Hindlimb muscle (tissue), 1 donor: ENCODE results near the gene TTBK1. TPM values are rescaled to one million over a fixed set of nuclear protein-coding genes. Genes with fewer than 3 reads are reported as not detected.

ENCODE experiments used
- DNase-seq: peaks from one replicate; pipeline ENCODE4 v3.0.0-alpha.2; 2013
- polyA plus RNA-seq: library from polyadenylated mRNA; unstranded; fragments of 120-200 nt; gene quantifications from one replicate; pipeline ENCODE4 v1.2.1, GENCODE V29; 2013; ENCODE audit not compliant: insufficient read length

TTBK1 gene
- 0.10 TPM for polyA plus RNA-seq

DNA sequence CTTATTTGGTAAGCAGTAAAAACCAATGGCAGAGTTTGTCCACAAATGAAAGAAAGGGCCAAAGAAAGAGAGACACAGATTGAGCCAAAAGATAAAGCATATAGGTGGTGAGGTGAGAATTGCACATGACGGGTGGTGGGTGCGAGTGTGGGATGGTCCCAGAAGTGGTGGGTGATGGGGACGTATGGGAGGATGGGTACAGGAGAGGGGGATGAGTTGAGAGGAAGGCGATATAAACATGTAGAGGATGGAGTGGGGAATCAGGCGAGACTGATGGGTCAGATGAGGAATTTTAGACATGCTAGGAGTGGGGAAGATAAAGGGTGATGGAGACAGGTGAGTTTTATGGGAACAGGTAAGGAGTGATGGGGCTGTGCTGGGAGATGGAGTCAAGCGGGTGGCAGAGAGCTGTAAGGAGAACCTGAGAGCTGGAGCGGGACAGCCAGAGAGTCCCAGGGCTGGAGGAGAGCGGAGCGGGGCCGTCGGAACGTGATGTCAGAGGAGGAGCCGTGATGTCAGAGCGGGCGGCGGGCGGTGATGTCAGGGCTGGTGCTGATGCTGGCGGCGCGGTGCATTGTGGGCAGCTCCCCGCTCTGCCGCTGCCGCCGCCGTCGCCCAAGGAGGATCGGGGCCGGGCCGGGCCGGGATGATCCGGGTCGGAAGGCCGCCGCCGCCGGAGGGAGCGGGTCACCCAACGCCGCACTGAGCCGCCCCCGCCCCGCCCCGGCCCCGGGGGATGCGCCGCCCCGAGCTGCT, at the start of gene TTBK1:
Gene TTBK1 (plus strand): TSS at position 574 of the 756 bp plus-strand sequence. CDS start 3,180 bp downstream, outside the sequence.
- no peak for DNase-seq

DNA sequence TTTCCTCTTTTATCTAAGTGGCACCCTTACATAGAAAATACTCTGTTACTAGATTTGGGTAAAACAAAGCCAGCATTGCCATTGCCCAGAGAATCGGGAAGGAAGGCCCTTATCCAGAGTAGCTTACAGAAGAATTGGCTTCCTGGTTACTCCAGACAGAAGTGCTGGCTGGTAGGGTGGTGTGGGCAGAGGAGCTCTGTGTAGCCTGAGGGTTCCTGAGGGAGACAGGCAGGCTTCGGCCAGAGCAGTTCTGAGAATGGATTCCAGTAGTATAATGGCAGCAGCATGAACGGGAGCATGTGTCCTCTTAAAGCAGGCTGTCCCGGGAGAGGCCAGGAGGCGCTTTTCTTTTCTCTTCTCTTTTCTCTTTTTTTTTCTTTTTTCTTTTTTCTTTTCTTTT, 49.4 kb upstream of the TTBK1 start:
- DNase-seq = no peak

DNA sequence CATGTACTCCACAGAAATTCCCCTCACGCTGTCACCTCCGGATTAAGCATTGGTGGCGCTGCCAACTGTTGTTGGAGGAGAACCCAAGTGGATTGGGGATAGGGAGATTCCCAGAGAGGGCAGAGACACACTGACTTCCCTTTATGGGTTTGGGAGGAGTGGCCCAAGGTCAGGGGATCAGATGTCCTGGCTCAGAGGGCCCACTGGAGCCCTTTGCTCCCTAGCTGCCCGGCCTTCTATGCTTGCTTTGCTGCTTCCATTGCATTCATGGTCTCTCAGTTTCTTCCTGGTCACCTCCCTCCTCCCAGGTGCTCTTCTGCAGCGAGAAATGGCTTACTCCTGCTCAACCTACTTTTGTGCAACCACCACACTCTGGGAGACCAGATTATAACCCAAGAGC, 46.9 kb upstream of the TTBK1 start:
- DNase-seq = no peak

DNA sequence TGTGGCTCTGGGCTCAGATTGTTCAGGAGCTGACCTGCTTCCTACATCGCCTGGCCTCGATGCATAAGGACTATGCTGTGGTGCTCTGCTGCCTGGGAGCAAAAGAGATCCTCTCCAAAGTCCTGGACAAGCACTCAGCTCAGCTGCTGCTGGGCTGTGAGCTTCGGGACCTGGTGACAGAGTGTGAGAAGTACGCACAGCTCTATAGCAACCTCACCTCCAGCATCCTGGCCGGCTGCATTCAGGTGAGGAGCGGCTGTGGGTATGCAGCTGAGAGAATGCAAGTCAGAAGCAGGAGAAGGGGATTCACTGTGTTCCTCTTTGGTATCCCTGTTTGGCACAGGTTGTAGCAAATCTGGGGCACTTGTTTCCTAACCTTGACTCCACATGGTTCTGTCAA, 43.4 kb upstream of the TTBK1 start:
- no peak for DNase-seq

DNA sequence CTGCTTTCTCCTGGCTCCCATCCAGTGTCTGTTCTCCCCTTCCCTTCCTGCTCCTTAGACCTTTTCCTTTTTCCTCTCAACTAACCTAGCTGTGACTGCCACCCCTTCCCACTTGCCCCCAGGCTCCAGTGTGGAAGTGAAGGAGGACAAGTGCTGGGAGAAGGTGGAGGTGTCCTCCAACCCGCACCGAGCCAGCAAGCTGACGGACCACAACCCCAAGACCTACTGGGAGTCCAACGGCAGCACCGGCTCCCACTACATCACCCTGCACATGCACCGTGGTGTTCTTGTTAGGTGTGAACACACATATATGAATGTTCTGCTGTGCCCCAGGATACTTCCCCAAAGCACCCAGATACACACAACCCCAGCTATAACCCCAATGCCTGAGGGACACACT, 42.7 kb upstream of the TTBK1 start:
- DNase-seq = no peak

DNA sequence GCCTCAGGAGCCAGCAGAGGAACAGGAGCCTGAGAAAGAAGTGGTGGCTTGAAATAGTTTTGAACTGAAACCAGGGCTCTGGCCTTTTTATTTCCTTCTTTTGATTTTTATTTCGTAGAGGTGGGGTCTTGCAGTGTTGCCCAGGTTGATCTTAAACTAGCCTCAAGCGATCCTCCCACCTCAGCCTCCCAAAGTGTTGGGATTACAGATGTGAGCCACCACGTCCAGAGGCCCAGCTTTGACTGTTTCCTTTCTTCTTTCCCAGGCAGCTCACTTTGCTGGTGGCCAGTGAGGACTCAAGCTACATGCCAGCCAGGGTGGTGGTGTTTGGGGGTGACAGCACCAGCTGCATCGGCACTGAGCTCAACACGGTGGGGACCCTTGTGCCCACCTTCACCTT, 40.8 kb upstream of the TTBK1 start:
- no peak for DNase-seq

DNA sequence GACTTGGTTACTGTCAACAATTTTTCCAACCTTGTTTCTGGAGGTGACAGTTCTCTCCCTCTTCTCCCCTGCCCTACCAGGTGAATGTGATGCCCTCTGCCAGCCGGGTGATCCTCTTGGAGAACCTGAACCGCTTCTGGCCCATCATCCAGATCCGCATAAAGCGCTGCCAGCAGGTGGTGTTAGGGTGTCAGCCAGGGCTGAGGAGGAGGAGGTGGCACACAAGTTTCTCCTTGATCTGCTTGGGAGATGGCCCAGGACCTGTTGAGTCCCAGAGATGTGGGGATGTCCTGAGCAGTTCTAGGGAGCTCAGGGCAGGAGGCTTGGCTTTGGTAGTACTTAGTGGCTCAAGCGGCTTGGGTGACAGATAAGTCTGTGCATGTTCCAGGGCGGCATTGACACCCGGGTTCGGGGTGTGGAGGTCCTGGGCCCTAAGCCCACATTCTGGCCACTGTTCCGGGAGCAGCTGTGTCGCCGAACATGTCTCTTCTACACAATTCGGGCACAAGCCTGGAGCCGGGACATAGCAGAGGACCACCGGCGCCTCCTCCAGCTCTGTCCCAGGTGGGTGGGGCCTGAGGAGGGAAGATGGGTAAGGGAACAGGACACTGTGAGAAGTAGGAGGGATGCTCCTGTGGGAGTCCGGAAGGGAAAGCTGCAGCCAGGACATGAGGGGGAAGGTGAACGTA, 40.1 kb upstream of the TTBK1 start:
- DNase-seq = no peak

DNA sequence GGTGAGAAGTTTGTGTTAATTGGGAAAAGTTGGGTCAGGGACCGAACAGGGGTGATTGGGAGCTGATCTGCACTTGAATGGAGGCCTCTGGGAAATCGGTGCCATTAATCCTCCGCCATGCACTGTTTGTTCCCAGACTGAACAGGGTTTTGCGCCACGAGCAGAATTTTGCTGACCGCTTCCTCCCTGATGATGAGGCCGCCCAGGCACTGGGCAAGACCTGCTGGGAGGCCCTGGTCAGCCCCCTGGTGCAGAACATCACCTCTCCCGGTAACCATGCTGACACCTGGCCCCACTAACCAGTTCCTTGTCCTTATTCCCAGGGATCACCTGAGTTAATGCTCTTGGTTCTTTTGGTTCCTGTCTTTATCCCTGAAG, 39.6 kb upstream of the TTBK1 start:
- DNase-seq = no peak

DNA sequence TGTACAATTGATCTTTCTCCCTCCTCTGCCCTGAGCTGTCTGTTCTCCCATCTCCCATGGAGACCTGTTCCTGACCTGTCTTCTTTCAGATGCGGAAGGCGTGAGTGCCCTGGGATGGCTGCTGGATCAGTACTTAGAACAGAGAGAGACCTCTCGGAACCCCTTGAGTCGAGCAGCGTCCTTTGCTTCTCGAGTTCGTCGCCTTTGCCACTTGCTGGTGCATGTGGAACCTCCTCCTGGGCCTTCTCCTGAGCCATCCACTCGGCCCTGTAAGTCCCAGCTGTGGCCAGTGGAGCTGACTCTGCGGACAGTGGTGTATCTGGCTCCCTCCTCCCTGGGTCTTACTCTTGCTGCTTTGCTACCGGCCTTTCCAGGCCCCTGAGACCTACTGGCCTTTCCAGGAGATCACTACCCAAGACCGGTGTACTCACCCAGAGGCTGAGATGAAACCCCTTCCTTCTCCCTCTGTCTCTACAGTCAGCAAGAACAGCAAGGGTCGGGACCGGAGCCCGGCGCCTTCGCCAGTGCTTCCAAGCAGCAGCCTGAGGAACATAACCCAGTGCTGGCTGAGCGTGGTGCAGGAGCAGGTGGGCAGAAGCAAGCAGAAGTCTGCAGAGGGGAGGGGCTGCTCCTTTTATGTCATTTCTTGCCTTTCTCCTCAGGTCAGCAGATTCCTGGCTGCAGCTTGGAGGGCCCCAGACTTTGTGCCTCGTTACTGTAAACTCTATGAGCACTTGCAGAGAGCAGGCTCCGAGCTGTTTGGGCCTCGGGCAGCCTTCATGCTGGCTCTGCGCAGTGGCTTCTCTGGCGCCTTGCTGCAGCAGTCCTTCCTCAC, 38.8 kb upstream of the TTBK1 start:
- no peak for DNase-seq

DNA sequence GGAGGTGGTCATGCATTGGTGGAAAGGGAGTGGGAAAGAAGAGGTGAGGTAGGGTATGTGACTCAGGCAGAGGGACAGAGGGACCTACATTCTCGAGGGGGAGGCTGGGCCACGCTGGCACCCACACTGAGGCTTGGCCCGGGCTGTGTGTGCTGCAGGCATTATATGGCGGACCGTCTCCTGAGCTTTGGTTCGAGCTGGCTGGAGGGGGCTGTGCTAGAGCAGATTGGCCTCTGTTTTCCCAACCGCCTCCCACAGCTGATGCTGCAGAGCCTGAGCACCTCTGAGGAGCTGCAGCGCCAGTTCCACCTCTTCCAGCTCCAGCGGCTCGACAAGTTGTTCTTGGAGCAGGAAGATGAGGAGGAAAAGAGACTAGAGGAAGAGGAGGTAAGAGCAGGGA, 37.4 kb upstream of the TTBK1 start:
- no peak for DNase-seq

DNA sequence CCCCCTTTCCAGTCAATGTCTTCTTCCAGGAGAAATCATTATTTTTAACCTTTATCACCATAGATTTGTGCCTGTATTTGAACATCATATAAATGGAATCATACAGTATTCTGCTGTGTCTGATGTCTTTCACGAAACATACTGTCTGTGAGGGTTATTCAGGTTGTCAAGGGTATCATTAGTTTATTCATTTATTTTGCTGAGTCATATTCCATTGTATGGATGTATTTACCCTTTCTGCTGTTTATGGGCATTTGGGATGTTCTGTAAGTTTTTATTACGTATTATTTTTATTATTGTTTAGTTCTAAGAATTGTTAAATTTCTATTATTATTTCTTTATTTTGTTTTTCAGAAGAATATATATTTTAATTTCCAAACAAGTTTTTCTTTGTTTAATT, 36.0 kb upstream of the TTBK1 start:
- no peak for DNase-seq

DNA sequence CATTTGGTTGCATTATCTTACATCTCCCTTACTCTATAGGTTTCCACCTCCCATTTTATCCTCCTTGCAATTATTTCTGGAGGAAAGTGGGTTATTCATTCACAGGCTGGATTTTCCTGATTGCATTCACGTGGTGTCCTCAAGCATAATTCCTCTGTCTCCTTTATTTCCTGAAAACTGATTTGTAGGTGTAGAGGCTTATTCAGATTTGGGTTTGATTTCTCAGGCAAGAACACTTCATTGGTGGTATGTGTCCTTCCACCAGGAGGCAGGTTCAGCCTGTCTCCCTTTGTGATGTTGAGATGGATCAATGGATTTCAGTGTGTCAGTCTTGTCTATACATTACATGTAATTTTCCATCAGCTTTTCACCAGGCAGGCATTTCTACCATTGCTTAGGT, 31.3 kb upstream of the TTBK1 start:
- no peak for DNase-seq

DNA sequence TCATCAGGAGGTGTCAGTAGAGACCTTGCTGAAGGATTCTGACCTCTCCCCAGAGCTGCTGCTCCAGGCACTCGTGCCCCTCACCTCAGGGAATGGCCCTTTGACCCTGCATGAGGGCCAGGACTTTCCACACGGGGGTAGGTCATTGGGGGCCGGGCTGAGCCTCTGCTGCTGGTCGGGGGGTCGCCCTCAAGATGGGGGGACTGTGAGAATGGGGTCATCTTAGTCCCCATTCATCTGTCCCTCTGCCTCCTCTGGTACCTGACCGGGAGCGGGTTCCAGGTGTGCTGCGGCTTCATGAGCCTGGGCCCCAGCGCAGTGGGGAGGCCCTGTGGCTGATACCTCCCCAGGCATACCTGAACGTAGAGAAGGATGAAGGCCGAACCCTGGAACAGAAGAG, 29.9 kb upstream of the TTBK1 start:
- DNase-seq = no peak

DNA sequence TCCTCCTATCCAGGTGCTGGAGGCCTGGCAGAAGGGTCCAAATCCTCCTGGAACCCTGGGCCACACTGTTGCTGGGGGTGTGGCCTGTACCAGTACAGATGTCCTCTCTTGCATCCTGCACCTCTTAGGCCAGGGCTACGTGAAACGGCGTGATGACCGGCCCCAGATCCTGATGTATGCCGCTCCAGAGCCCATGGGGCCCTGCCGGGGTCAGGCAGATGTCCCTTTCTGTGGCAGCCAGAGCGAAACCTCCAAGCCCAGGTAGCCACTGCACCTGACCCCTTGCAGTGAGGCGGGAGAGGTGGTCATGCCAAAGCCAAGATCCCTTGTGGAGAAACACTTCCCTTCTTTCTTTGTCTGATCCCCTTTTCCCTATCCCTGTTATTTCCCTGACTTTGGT, 28.2 kb upstream of the TTBK1 start:
- DNase-seq = no peak

DNA sequence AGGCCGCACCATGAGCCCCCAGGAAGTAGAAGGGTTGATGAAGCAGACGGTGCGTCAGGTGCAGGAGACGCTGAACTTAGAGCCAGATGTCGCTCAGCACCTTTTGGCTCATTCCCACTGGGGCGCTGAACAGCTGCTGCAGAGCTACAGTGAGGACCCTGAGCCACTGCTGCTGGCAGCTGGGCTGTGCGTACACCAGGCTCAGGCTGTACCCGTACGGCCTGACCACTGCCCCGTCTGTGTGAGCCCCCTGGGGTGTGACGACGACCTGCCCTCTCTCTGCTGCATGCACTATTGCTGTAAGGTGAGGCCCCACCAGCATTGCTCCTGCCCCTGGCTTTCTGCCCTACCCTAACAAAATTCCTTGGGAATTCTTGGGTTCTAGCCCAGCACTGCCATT, 27.1 kb upstream of the TTBK1 start:
- no peak for DNase-seq

DNA sequence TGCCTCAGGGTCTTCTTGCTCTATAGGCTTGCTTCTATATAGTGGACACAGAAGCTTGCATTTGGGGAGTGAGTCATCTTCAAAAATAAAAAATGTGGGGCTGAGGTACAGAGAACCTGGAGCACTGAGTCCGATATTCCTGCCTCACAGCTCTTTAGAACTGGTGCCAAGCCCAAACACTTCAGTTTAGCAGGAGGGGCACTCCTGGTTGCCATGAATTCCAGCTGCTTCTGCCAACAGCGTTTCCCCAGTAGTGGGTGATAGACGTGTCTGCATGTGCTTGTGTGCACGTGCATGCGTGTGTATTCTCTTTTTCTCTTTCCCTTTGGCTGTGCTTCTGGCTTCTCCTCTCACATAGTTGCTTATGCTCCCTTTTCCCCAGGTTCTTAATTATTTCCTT, 25.9 kb upstream of the TTBK1 start:
- DNase-seq = no peak

DNA sequence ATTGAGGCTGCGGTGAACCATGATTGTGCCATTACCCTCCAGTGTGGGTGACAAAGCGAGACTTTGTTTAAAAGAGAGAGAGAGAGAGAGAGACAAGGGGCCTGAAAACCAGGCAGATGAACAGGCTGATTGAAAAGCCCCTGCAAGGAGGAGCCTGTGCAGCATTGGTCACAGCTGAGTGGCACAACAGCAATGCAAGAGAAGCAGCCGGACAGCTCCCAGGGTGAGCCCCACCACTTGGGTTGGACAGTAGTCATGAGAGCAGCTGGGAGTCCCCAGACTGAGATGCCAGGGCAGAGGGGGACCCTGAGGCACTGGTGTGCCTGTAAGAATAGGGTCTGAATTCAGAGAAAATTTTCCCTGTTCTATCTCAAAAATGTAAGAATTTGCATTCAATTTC, 24.2 kb upstream of the TTBK1 start:
- no peak for DNase-seq

DNA sequence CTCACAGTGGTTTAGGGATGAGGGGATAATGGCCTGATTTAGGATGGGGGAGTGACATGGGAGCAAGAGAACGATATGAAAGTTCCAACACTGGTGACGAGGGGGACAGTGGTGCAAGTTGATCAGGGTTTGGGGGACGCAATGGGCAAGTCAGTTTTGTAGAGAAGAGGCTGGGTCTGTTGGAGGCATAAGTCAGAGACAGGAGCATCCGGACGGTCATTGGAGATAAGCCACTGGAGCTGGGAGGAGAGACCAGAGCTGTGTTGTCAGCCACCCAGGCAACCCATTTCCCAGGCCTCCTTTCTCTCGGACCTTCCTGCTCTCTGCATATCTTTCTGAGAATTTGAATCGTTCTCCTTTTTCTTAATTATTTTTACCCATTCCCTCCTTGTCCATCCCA, 23.5 kb upstream of the TTBK1 start:
- DNase-seq = no peak

DNA sequence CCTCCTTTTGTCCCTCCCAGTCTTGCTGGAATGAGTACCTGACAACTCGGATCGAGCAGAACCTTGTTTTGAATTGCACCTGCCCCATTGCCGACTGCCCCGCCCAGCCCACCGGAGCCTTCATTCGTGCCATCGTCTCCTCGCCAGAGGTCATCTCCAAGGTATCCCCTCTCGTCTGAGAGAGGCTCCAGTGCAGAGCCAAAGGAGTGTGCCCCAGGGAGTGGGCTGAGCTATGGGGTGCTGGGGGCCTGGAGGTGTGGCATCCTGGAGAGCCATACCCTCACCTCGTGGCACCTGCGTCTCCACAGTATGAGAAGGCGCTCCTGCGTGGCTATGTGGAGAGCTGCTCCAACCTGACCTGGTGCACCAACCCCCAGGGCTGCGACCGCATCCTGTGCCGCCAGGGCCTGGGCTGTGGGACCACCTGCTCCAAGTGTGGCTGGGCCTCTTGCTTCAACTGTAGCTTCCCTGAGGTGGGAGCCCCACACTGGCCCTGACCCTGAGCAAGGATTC, 22.8 kb upstream of the TTBK1 start:
- DNase-seq = no peak

DNA sequence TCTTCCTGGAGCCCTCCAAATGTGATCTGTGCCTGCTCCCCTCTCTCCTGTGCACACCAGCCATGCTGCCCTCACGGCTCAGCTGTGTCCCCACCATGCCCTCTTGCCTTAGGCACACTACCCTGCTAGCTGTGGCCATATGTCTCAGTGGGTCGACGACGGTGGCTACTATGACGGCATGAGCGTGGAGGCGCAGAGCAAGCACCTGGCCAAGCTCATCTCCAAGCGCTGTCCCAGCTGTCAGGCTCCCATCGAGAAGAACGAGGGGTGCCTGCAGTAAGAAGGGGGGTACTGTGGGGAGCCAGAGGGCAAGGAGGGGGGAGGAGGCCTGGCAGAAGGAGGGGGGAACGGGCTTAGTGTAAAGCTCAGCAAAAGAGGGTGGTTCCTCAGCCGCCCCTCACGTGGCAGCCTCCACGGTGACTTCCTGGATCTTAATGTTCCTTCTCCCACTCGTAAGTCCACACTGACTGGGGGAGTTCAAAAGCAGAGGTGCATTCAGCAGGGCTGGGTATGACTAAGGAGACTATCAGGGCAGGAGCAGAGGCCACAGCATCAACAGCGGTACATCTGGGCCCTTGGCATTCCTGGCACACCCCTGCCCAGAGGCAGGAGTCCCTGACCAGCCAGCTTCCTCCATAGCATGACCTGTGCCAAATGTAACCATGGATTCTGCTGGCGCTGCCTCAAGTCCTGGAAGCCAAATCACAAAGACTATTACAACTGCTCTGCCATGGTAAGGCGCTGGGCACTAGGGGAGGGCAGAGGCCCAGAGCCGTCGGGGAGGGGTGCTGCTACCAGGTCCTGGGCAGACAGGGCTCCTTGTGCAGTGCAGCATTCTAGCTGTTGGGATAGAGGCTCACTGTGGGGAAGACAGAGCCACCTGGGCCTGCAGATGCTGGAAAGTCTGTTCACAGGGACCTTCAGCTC, 22.0 kb upstream of the TTBK1 start:
- no peak for DNase-seq

DNA sequence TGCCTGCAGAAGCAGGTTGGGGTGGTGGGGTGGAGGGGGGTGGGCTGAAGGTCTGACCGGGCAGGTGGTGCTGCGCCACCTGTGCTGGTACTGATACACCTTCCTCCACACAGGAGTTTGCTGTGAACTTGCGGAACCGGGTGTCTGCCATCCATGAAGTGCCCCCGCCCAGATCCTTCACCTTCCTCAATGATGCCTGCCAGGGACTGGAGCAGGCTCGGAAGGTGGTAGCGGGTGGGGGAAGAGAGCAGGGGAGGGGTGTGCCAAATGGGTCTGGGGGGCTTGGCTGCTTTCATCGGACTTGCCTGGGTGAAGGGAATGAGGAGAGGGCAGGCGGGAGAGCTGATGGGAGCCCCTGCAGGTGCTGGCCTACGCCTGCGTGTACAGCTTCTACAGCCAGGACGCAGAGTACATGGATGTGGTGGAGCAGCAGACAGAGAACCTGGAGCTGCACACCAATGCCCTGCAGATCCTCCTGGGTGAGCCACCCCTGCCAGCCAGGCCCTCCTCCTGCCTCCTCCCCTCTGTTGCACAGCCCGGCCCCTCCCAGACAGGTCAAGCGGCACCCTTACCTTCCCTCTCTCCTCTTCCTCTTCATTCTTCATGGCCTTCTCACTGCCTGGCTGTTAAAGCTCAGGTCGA, 20.7 kb upstream of the TTBK1 start:
- no peak for DNase-seq

DNA sequence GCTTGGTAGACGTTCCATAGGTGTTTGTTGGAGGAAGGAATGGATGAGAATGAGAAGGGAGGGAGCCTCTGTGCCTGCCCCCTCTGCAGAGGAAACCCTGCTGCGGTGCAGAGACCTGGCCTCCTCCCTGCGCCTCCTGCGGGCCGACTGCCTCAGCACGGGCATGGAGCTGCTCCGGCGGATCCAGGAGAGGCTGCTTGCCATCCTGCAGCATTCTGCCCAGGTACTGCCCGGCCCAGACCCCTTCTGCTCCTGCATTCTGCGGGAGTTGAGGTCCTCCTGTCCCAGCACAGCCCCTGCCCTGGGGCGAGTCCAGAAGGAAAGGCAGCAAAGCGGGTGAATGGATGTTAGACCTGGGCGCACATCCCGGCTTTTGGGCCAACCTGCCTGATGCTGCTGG, 20.1 kb upstream of the TTBK1 start:
- no peak for DNase-seq
